GM12878 (cell line): ENCODE measurements around the gene GPRC5D. TPM values are rescaled to one million over a fixed set of nuclear protein-coding genes. Genes with fewer than 3 reads are reported as not detected.

Experiments used
- ATAC-seq: fragments of 200-7000 bp; cut with Tn5 transposase; 3 replicates; pipeline ENCODE4 v1.9.1; 2020; ENCODE audit warnings: mild to moderate bottlenecking, moderate library complexity
- BruUV-seq: library from RNA; stranded (reverse); fragments of 400-500 nt; replicated peaks from 2 replicates; lab custom pipeline; 2021; lab: Mats Ljungman, UMichigan
- CTCF ChIA-PET: fragments of 300-600 bp; sonication (Branson Sonifier 250); formaldehyde crosslinking; extraction: SDS; loops from one replicate; lab custom pipeline; 2021; ENCODE audit warnings: inconsistent platforms; lab: Yijun Ruan, JAX
- POLR2A ChIA-PET: fragments of 350-600 bp; formaldehyde crosslinking; extraction: SDS; loops from one replicate; lab custom pipeline; 2021; ENCODE audit warnings: inconsistent platforms; lab: Charles Lee
- RAD21 ChIA-PET: fragments of 300-600 bp; sonication (Branson Sonifier 250); formaldehyde crosslinking; loops from one replicate; lab custom pipeline; 2023; ENCODE audit warnings: antibody characterized with exemption; ENCODE audit not compliant: unreplicated experiment; lab: Charles Lee
- SMC1A ChIA-PET: fragments of 300-600 bp; sonication (Branson Sonifier 250); formaldehyde crosslinking; loops from one replicate; lab custom pipeline; 2023; ENCODE audit not compliant: unreplicated experiment, uncharacterized antibody; lab: Charles Lee
- DNase-seq: peaks from one replicate; pipeline ENCODE4 v3.0.0-alpha.2; 2011; ENCODE audit warnings: low read depth, low spot score
- FAIRE-seq: peaks from 3 replicates; lab custom pipeline; 2011; peaks lifted over from hg19 to GRCh38; lab: Jason Lieb, UNC
- H2AFZ ChIP-seq: 2 replicates; pipeline ENCODE4 v1.6.0; 2011; ENCODE audit warnings: low read depth, low read length, control low read depth; ENCODE audit not compliant: control insufficient read depth
- H3K27ac ChIP-seq: 2 replicates; pipeline ENCODE4 v1.5.1; 2011; ENCODE audit warnings: control low read depth; ENCODE audit not compliant: control insufficient read depth, insufficient read depth
- H3K27me3 ChIP-seq, 2 experiments: replicated peaks in 1 of 2; 2 replicates each; pipeline versions ENCODE4 v1.6.0 to v1.6.1; 2011; ENCODE audit warnings: low read length in 1 of 2; ENCODE audit not compliant: control insufficient read depth in 2 of 2, insufficient read depth in 2 of 2
- H3K36me3 ChIP-seq, 2 experiments: 2 replicates each; pipeline ENCODE4 v1.5.1; 2011; ENCODE audit warnings: low read length in 1 of 2; ENCODE audit not compliant: control insufficient read depth in 2 of 2, insufficient read depth in 2 of 2
- H3K4me1 ChIP-seq: 2 replicates; pipeline ENCODE4 v1.6.1; 2011; ENCODE audit warnings: mild to moderate bottlenecking, low read length, moderate library complexity, mixed read lengths; ENCODE audit not compliant: control insufficient read depth, insufficient read depth
- H3K4me2 ChIP-seq: 2 replicates; pipeline ENCODE4 v1.6.0; 2011; ENCODE audit warnings: control low read depth; ENCODE audit not compliant: control insufficient read depth, insufficient read depth
- H3K4me3 ChIP-seq: fragments of 200-600 bp; sonication (generic); 2 replicates; pipeline ENCODE4 v1.5.1; 2016
- H3K79me2 ChIP-seq: 2 replicates; pipeline ENCODE4 v1.6.0; 2011; ENCODE audit warnings: low read length; ENCODE audit not compliant: control insufficient read depth, insufficient read depth
- H3K9ac ChIP-seq: 2 replicates; pipeline ENCODE4 v1.8.0; 2011; ENCODE audit warnings: low read length, control low read depth, mixed read lengths; ENCODE audit not compliant: control insufficient read depth, insufficient read depth
- H3K9me3 ChIP-seq: replicated peaks from 3 replicates; pipeline ENCODE4 v1.5.1; 2011; ENCODE audit warnings: mild to moderate bottlenecking, low read length; ENCODE audit not compliant: control insufficient read depth, insufficient read depth
- H4K20me1 ChIP-seq: 2 replicates; pipeline ENCODE4 v1.6.0; 2011; ENCODE audit not compliant: control insufficient read depth, insufficient read depth
- BRCA1 ChIP-seq: IDR thresholded peaks from 2 replicates; pipeline ENCODE4 v1.6.1; 2011; ENCODE audit warnings: low read depth, low read length, improper control_type of control experiment
- GABPA ChIP-seq: IDR thresholded peaks from 2 replicates; pipeline ENCODE4 v1.6.1; 2014; ENCODE audit warnings: antibody characterized with exemption, low read depth, mild to moderate bottlenecking, inconsistent platforms
- HDAC6 ChIP-seq: fragments of 200-600 bp; sonication (generic); IDR thresholded peaks from one replicate; pipeline ENCODE4 v1.8.0; 2017; ENCODE audit warnings: antibody characterized with exemption; ENCODE audit not compliant: unreplicated experiment
- IRF3 ChIP-seq: fragments of 450-650 bp; IDR thresholded peaks from 2 replicates; pipeline ENCODE4 v1.6.1; 2014; ENCODE audit warnings: mild to moderate bottlenecking
- MYB ChIP-seq: fragments of 150-350 bp; IDR thresholded peaks from 2 replicates; pipeline ENCODE4 v1.6.1; 2014; ENCODE audit warnings: mild to moderate bottlenecking, low read depth, low read length, borderline replicate concordance
- NFXL1 ChIP-seq: fragments of 450-650 bp; IDR thresholded peaks from 2 replicates; pipeline ENCODE4 v1.6.1; 2017; ENCODE audit warnings: antibody characterized with exemption, mild to moderate bottlenecking, borderline replicate concordance
- NFYB ChIP-seq: IDR thresholded peaks from 2 replicates; pipeline ENCODE4 v1.6.1; 2011; ENCODE audit warnings: low read depth, mild to moderate bottlenecking, low read length, improper control_type of control experiment, moderate library complexity; ENCODE audit not compliant: insufficient read depth
- NR2F1 ChIP-seq: fragments of 450-650 bp; conservative IDR thresholded peaks from 2 replicates; pipeline ENCODE4 v1.6.1; 2017; ENCODE audit warnings: mild to moderate bottlenecking
- POLR2A ChIP-seq: IDR thresholded peaks from 2 replicates; pipeline ENCODE4 v1.6.1; 2011; ENCODE audit warnings: low read depth, mild to moderate bottlenecking, low read length
- SIN3A ChIP-seq: IDR thresholded peaks from 2 replicates; pipeline ENCODE4 v1.6.1; 2012; ENCODE audit warnings: low read depth, low read length, improper control_type of control experiment
- TCF12 ChIP-seq: IDR thresholded peaks from 2 replicates; pipeline ENCODE4 v1.6.1; 2011; ENCODE audit warnings: low read depth, mild to moderate bottlenecking, low read length
- TCF3 ChIP-seq: IDR thresholded peaks from 2 replicates; pipeline ENCODE4 v1.6.1; 2012; ENCODE audit warnings: low read depth, mild to moderate bottlenecking, low read length, borderline replicate concordance; ENCODE audit not compliant: insufficient read depth
- USF1 ChIP-seq: IDR thresholded peaks from 2 replicates; pipeline ENCODE4 v1.6.1; 2011; ENCODE audit warnings: borderline replicate concordance, low read depth, mild to moderate bottlenecking, moderate library complexity, mixed read lengths, low read length; ENCODE audit not compliant: insufficient read depth; ENCODE audit errors: extremely low read length
- ZNF687 ChIP-seq: fragments of 450-650 bp; IDR thresholded peaks from 2 replicates; pipeline ENCODE4 v1.6.1; 2017; ENCODE audit warnings: mild to moderate bottlenecking, moderate library complexity
- WGBS: methylation state at CpG from one replicate; pipeline ENCODE4 v1.1.6; 2016; ENCODE audit warnings: low lambda C conversion rate; ENCODE audit not compliant: insufficient replicate concordance, insufficient coverage; ENCODE audit errors: missing lambda C conversion rate; 5-methylcytosine and 5-hydroxymethylcytosine counted together
- in situ Hi-C: fragments of 300-500 bp; cut with MboI; formaldehyde crosslinking; loops from 9 replicates; pipeline ENCODE4 v1.14.3; 2018; ENCODE audit warnings: mixed read lengths
- intact Hi-C: fragments of 100-400 bp; cut with micrococcal nuclease; formaldehyde crosslinking; loops from one replicate; pipeline ENCODE4 v1.14.2; 2022; ENCODE audit not compliant: unreplicated experiment
- polyA plus RNA-seq, 11 experiments: library from polyadenylated mRNA; depleted of rRNA in 4 of 11; unstranded in 6 of 11; stranded (reverse) in 5 of 11; fragments of >200 nt; fragmentation: Nextera tagmentation in 4 of 11; fragmentation: Illumina TruSeq in 1 of 11; extraction: Ambion mirVana in 4 of 11; extraction: Trizol in 1 of 11; gene quantifications; 1 replicate in 1 of 11; 2 replicates in 10 of 11; pipeline versions ENCODE4 v1.2.1 to v1.2.3, GENCODE V29; 2011 to 2016; ENCODE audit warnings: inconsistent platforms in 2 of 11, missing spikeins in 2 of 11, low read depth in 1 of 11
- total RNA-seq, 4 experiments: library from RNA; depleted of rRNA in 3 of 4; stranded (reverse); fragments of >200 nt in 3 of 4; fragmentation: Illumina TruSeq in 1 of 4; extraction: Trizol in 1 of 4; gene quantifications; 2 replicates each; pipeline versions ENCODE4 v1.2.1 to v1.2.3, GENCODE V29; 2013 to 2021

The GPRC5D gene
- total and polyA plus RNA-seq, 10 of the 15 experiments (the other 5 are each of a cell fraction or from before 2014, with no cell fraction given): 0.18 to 0.90 (median 0.37) TPM; not detected in 3

- H4K20me1 ChIP-seq: no peaks in the 10 kb centered on the region
- H3K4me3 ChIP-seq: no peak overlapping the region
- SMC1A ChIA-PET: no interaction called here
- DNase-seq (no peak), FAIRE-seq (no peak), ATAC-seq (no peak)
- in situ Hi-C loops (no loop called here), intact Hi-C loops (no loop called here)
- no peak overlapping the region for H3K4me2 ChIP-seq
- CTCF ChIA-PET: no interaction called here
- no peak overlapping the region for H3K9ac ChIP-seq
- H2AFZ ChIP-seq: no peak overlapping the region
- no peaks in the 10 kb centered on the region for H3K9me3 ChIP-seq
- RAD21 ChIA-PET: no interaction called here
- no peak overlapping the region for H3K27ac ChIP-seq
- peaks cover 0 to 4% of the 10 kb centered on the region in 2 experiments; a peak in 2 of 4 replicates for H3K27me3 ChIP-seq
- WGBS: 64% methylated on average over 4 of the region's 4 CpGs
- POLR2A ChIA-PET: interaction anchor here (0.6 kb wide), 1 partner anchor 23 kb away, joined by 4 read pairs; no protein-coding TSS in a partner anchor
- BruUV-seq: no TSS peak
- H3K36me3 ChIP-seq: no peaks in the 10 kb centered on the region
- no peaks in the 10 kb centered on the region for H3K4me1 ChIP-seq
- H3K79me2 ChIP-seq: no peaks in the 10 kb centered on the region
- no peak for TF ChIP-seq USF1
- TF ChIP-seq TCF3: no peak
- TF ChIP-seq TCF12: no peak
- no peak for TF ChIP-seq ZNF687
- no peak for TF ChIP-seq IRF3
- TF ChIP-seq POLR2A: no peak
- no peak for TF ChIP-seq GABPA
- no peak for TF ChIP-seq NFYB
- TF ChIP-seq MYB: no peak
- TF ChIP-seq HDAC6: no peak
- no peak for TF ChIP-seq SIN3A
- TF ChIP-seq NR2F1: no peak
- TF ChIP-seq BRCA1: no peak
- no peak for TF ChIP-seq NFXL1
Measured at GRCh38 chr12:12947902-12948301, 4.1 kb downstream of the GPRC5D start.
